Breast epithelium (tissue), 4 donors: Measurements from ENCODE around the gene ERLIN1. TPM values are rescaled to one million over a fixed set of nuclear protein-coding genes. Genes with fewer than 3 reads are reported as not detected.

ENCODE experiments used
- DNase-seq, 2 donors: peaks; one replicate each; pipeline ENCODE4 v3.0.0-alpha.2; 2019; ENCODE audit warnings: low spot score in 2 of 2
- H3K27ac ChIP-seq, 2 donors: fragments of 200-600 bp; sonication (generic) in 1 of 2; one replicate each; pipeline ENCODE4 v1.5.1; 2016 to 2019; ENCODE audit warnings: mild to moderate bottlenecking in 1 of 2
- H3K27me3 ChIP-seq, 2 donors: fragments of 200-600 bp; sonication (generic) in 1 of 2; one replicate each; pipeline versions ENCODE4 v1.5.1 to v1.6.0; 2017 to 2019; ENCODE audit warnings: control low read depth in 1 of 2, mild to moderate bottlenecking in 1 of 2
- H3K36me3 ChIP-seq: fragments of 200-600 bp; one replicate; pipeline ENCODE4 v1.5.1; 2019
- H3K4me1 ChIP-seq, 2 donors: fragments of 200-600 bp; sonication (generic); one replicate each; pipeline ENCODE4 v1.5.1; 2016 to 2019; ENCODE audit warnings: control low read depth in 1 of 2
- H3K4me3 ChIP-seq, 3 donors: fragments of 200-600 bp; sonication (generic); 1 replicate in 2 of 3; 2 replicates in 1 of 3; pipeline ENCODE4 v1.5.1; 2016 to 2019; ENCODE audit warnings: mild to moderate bottlenecking in 3 of 3, moderate library complexity in 2 of 3
- H3K9me3 ChIP-seq, 2 donors: fragments of 200-600 bp; sonication (generic) in 1 of 2; one replicate each; pipeline ENCODE4 v1.5.1; 2016 to 2019; ENCODE audit warnings: control low read depth in 1 of 2
- POLR2A ChIP-seq: fragments of 450-650 bp; IDR thresholded peaks from one replicate; pipeline ENCODE4 v1.6.1; 2016; ENCODE audit warnings: antibody characterized with exemption, mild to moderate bottlenecking, moderate library complexity
- POLR2AphosphoS5 ChIP-seq, 3 donors: sonication (generic); formaldehyde crosslinking; IDR thresholded peaks; one replicate each; pipeline ENCODE4 v1.6.1; 2017; ENCODE audit warnings: antibody characterized with exemption in 3 of 3
- intact Hi-C: fragments of 100-400 bp; cut with DNase I; formaldehyde crosslinking; loops from one replicate; pipeline ENCODE4 v1.15.1; 2023; ENCODE audit warnings: low total_unique reads
- total RNA-seq, 3 donors: library from RNA; depleted of rRNA; stranded (reverse); fragments of >200 nt; gene quantifications; one replicate each; pipeline ENCODE4 v1.1.0, GENCODE V29; 2016
- TF ChIP-seq, protein P1 (sequence below), 3 donors: fragments of 450-650 bp; IDR thresholded peaks; one replicate each; pipeline ENCODE4 v1.5.1; 2016 to 2017; ENCODE audit warnings: antibody characterized with exemption in 3 of 3, mild to moderate bottlenecking in 3 of 3, moderate library complexity in 3 of 3

ERLIN1 gene
- total RNA-seq, 3 donors from 2014 or later: 22.4 to 30.2 (median 23.3) TPM

- no peak overlapping the region for H3K4me3 ChIP-seq
- no peaks in the 10 kb centered on the region for H3K4me1 ChIP-seq
- no peak for DNase-seq
- no peaks in the 10 kb centered on the region for H3K27me3 ChIP-seq
- peaks cover 0 to 9% of the 10 kb centered on the region in 2 donors for H3K9me3 ChIP-seq
- no peaks in the 10 kb centered on the region for H3K36me3 ChIP-seq
- no peak overlapping the region for H3K27ac ChIP-seq
- TF ChIP-seq, protein P1, sequence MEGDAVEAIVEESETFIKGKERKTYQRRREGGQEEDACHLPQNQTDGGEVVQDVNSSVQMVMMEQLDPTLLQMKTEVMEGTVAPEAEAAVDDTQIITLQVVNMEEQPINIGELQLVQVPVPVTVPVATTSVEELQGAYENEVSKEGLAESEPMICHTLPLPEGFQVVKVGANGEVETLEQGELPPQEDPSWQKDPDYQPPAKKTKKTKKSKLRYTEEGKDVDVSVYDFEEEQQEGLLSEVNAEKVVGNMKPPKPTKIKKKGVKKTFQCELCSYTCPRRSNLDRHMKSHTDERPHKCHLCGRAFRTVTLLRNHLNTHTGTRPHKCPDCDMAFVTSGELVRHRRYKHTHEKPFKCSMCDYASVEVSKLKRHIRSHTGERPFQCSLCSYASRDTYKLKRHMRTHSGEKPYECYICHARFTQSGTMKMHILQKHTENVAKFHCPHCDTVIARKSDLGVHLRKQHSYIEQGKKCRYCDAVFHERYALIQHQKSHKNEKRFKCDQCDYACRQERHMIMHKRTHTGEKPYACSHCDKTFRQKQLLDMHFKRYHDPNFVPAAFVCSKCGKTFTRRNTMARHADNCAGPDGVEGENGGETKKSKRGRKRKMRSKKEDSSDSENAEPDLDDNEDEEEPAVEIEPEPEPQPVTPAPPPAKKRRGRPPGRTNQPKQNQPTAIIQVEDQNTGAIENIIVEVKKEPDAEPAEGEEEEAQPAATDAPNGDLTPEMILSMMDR (IDR thresholded peaks at IDR 0.05): no peak
- no peak for TF ChIP-seq POLR2A
- intact Hi-C loops: no loop called here
Observed at GRCh38 chr10:100133801-100134200, 52.0 kb downstream of the ERLIN1 start.

DNA sequence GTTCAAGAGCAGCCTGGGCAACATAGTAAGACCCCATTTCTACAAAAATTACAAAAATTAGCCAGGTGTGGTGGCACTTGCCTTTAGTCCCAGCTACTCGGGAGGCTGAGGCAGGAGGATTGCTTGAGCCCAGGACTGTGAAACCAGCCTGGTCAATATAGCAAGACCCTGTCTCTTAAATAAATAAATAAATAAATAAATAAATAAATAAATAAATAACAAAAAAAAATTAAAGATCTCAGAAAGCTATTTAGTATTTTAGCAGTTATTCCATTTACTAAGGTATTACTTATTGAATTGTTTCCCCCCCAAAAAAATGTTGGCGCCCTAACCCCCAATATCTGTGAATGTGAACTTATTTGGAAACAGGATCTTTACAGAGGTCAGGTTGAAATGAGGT lies 53.4 kb downstream of the ERLIN1 start:
- TF ChIP-seq, protein P1 (IDR thresholded peaks at IDR 0.05): no peak
- TF ChIP-seq POLR2A: no peak
- no peak for TF ChIP-seq POLR2AphosphoS5 (IDR thresholded peaks at IDR 0.05)
- no peaks in the 10 kb centered on the region for H3K4me1 ChIP-seq
- no peak overlapping the region for H3K27ac ChIP-seq
- H3K4me3 ChIP-seq: no peak overlapping the region
- intact Hi-C loops: no loop called here
- no peaks in the 10 kb centered on the region for H3K27me3 ChIP-seq
- DNase-seq: no peak
- H3K9me3 ChIP-seq: peaks cover 0 to 9% of the 10 kb centered on the region in 2 donors
- no peaks in the 10 kb centered on the region for H3K36me3 ChIP-seq

DNA sequence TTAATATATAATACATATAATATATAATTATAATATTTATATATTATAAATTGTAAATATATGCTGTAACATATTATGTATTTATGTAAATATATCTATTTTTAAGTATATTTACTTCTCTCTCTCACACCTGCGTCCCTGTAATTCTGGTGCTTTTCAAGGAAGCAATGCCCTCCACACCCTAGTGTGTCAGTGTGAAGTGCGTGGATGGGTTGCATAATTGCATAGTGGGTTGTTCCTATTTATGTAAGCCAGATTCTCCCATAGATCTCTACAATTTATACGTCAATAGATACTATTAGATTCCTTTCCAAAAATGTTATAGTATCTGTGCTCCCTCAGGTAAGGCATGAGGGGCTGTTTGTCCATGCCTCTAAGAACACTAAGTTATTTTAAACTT lies 54.3 kb downstream of the ERLIN1 start:
- no peak for DNase-seq
- H3K9me3 ChIP-seq: peaks cover 0 to 9% of the 10 kb centered on the region in 2 donors
- H3K4me3 ChIP-seq: no peak overlapping the region
- no peaks in the 10 kb centered on the region for H3K4me1 ChIP-seq
- intact Hi-C loops: no loop called here
- no peak for TF ChIP-seq POLR2AphosphoS5 (IDR thresholded peaks at IDR 0.05)
- TF ChIP-seq POLR2A: no peak
- TF ChIP-seq, protein P1 (IDR thresholded peaks at IDR 0.05): no peak
- H3K27me3 ChIP-seq: no peaks in the 10 kb centered on the region
- no peaks in the 10 kb centered on the region for H3K36me3 ChIP-seq
- no peak overlapping the region for H3K27ac ChIP-seq

- no peaks in the 10 kb centered on the region for H3K27me3 ChIP-seq
Observed at GRCh38 chr10:100130831-100131230, 55.0 kb downstream of the ERLIN1 start.

DNA sequence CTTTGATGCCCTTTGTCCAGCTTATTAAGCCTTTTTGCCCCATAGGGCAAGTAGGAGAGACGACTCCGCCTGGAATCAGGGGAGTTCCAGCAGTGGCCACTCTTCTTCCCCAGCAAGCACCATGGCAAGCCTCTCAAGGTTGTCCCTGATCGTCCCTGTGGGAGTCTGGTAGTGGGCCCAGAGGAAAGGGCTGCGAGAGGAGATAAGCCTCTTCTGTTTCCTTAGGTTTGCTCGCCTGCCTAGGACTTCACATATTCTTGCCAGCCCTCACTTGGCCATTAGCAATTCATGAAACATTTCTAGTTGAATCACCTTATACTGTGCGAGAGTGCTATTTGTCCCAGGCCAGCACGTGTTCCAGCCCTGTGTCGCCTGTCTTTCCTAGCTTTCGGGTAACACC lies 56.4 kb downstream of the ERLIN1 start:
- H3K27me3 ChIP-seq: no peaks in the 10 kb centered on the region
- DNase-seq: no peak
- H3K4me1 ChIP-seq: no peaks in the 10 kb centered on the region
- no peak overlapping the region for H3K4me3 ChIP-seq
- no peak overlapping the region for H3K27ac ChIP-seq
- H3K36me3 ChIP-seq: no peaks in the 10 kb centered on the region
- intact Hi-C loops: no loop called here
- H3K9me3 ChIP-seq: peaks cover 0 to 2% of the 10 kb centered on the region in 2 donors
- TF ChIP-seq POLR2A (no peak), POLR2AphosphoS5 (IDR thresholded peaks at IDR 0.05) (peak in 1 of 3 donors; percentile 53)
- TF ChIP-seq, protein P1 (IDR thresholded peaks at IDR 0.05): no peak

More at GRCh38 chr10:100130831-100131230, 55.0 kb downstream of the ERLIN1 start:
- H3K9me3 ChIP-seq: peaks cover 0 to 9% of the 10 kb centered on the region in 2 donors
- no peak for DNase-seq
- TF ChIP-seq, protein P1 (IDR thresholded peaks at IDR 0.05): no peak
- TF ChIP-seq POLR2A (no peak), POLR2AphosphoS5 (IDR thresholded peaks at IDR 0.05) (no peak)
- no peaks in the 10 kb centered on the region for H3K4me1 ChIP-seq
- intact Hi-C loops: no loop called here
- no peak overlapping the region for H3K4me3 ChIP-seq
- no peaks in the 10 kb centered on the region for H3K36me3 ChIP-seq
- no peak overlapping the region for H3K27ac ChIP-seq
